Prostate gland (tissue), 2 donors: ENCODE results near the gene GNAI3. TPM values are rescaled to one million over a fixed set of nuclear protein-coding genes. Genes with fewer than 3 reads are reported as not detected.

Experiments
- DNase-seq: peaks from one replicate; pipeline ENCODE4 v3.0.0-alpha.2; 2019; ENCODE audit warnings: low spot score
- H3K27ac ChIP-seq, 2 donors: fragments of 200-600 bp; sonication (generic); 2 replicates each; pipeline ENCODE4 v1.5.1; 2017 to 2019
- H3K27me3 ChIP-seq: fragments of 200-600 bp; sonication (generic); replicated peaks from 2 replicates; pipeline ENCODE4 v1.5.1; 2019; ENCODE audit not compliant: insufficient read depth
- H3K36me3 ChIP-seq, 2 donors: fragments of 200-600 bp; sonication (generic); 1 replicate in 1 of 2; 2 replicates in 1 of 2; pipeline versions ENCODE4 v1.5.1 to v1.8.1; 2017 to 2019
- H3K4me1 ChIP-seq: fragments of 200-600 bp; sonication (generic); replicated peaks from 2 replicates; pipeline ENCODE4 v1.5.1; 2019
- H3K4me3 ChIP-seq, 2 donors: fragments of 200-600 bp; sonication (generic); 2 replicates each; pipeline ENCODE4 v1.5.1; 2017 to 2019
- H3K9me3 ChIP-seq: fragments of 200-600 bp; sonication (generic); 2 replicates; pipeline ENCODE4 v1.5.1; 2017
- CTCF ChIP-seq, 4 experiments: fragments of 200-600 bp in 2 of 4; fragments of 450-650 bp in 2 of 4; sonication (generic) in 2 of 4; IDR thresholded peaks; 1 replicate in 3 of 4; 2 replicates in 1 of 4; pipeline ENCODE4 v1.5.1; 2016 to 2019; ENCODE audit warnings: antibody characterized with exemption in 4 of 4, mild to moderate bottlenecking in 2 of 4, moderate library complexity in 2 of 4
- POLR2A ChIP-seq: fragments of 450-650 bp; IDR thresholded peaks from one replicate; pipeline ENCODE4 v1.6.1; 2016; ENCODE audit warnings: antibody characterized with exemption, mild to moderate bottlenecking
- POLR2AphosphoS5 ChIP-seq: sonication (generic); formaldehyde crosslinking; IDR thresholded peaks from one replicate; pipeline ENCODE4 v1.6.1; 2017; ENCODE audit warnings: antibody characterized with exemption
- WGBS: methylation state at CpG from one replicate; pipeline ENCODE4 v1.1.5; 2018; 5-methylcytosine and 5-hydroxymethylcytosine counted together
- intact Hi-C: fragments of 100-400 bp; cut with DNase I; formaldehyde crosslinking; loops from one replicate; pipeline ENCODE4 v1.14.2; 2022
- total RNA-seq, 2 donors: library from RNA; depleted of rRNA; stranded (reverse); fragments of >200 nt; gene quantifications; one replicate each; pipeline ENCODE4 v1.1.0, GENCODE V29; 2016

Gene GNAI3
- total RNA-seq, 2 donors from 2014 or later, result 5.1 to 5.4 TPM

GRCh38 chr1:109582021-109582420, 33.6 kb downstream of the GNAI3 start:
- no peaks in the 10 kb centered on the region for H3K36me3 ChIP-seq

GRCh38 chr1:109584766-109585165, 36.4 kb downstream of the GNAI3 start:
- Histone ChIP-seq H3K36me3 (no peaks in the 10 kb centered on the region), H3K9me3 (no peaks in the 10 kb centered on the region), H3K4me3 (no peak overlapping the region), H3K27ac (no peak overlapping the region), H3K4me1 (no peaks in the 10 kb centered on the region), H3K27me3 (no peaks in the 10 kb centered on the region)
- DNase-seq, result no peak
- WGBS, result 76% methylated on average over 1 of the region's 1 CpG
- intact Hi-C loops, result no loop called here
- no peak for TF ChIP-seq POLR2AphosphoS5
- TF ChIP-seq CTCF (IDR thresholded peaks at IDR 0.05), result no peak
- no peak for TF ChIP-seq POLR2A

More at GRCh38 chr1:109582021-109582420, 33.6 kb downstream of the GNAI3 start:
- Histone ChIP-seq H3K4me1 (no peaks in the 10 kb centered on the region), H3K9me3 (no peaks in the 10 kb centered on the region), H3K4me3 (no peak overlapping the region), H3K27me3 (no peaks in the 10 kb centered on the region), H3K27ac (no peak overlapping the region)
- WGBS, result 83% methylated on average over 2 of the region's 2 CpGs
- intact Hi-C loops, result no loop called here
- DNase-seq, result no peak
- no peak for TF ChIP-seq POLR2AphosphoS5
- no peak for TF ChIP-seq CTCF (IDR thresholded peaks at IDR 0.05)
- TF ChIP-seq POLR2A, result no peak

- no peak overlapping the region for H3K27ac ChIP-seq
- WGBS, result 93% methylated on average over 3 of the region's 3 CpGs
- no peaks in the 10 kb centered on the region for H3K4me1 ChIP-seq
- no peak for DNase-seq
- H3K27me3 ChIP-seq, result no peaks in the 10 kb centered on the region
- intact Hi-C loops, result no loop called here
- no peaks in the 10 kb centered on the region for H3K36me3 ChIP-seq
- no peak for TF ChIP-seq POLR2AphosphoS5
- no peak for TF ChIP-seq CTCF (IDR thresholded peaks at IDR 0.05)
- no peak overlapping the region for H3K4me3 ChIP-seq
- H3K9me3 ChIP-seq, result no peaks in the 10 kb centered on the region
Measured at GRCh38 chr1:109586055-109586454, 37.6 kb downstream of the GNAI3 start.

- H3K9me3 ChIP-seq, result no peaks in the 10 kb centered on the region
- no peak overlapping the region for H3K4me3 ChIP-seq
- no peaks in the 10 kb centered on the region for H3K27me3 ChIP-seq
- H3K36me3 ChIP-seq, result peaks cover 0 to 5% of the 10 kb centered on the region in 2 donors
- intact Hi-C loops, result no loop called here
- H3K4me1 ChIP-seq, result no peaks in the 10 kb centered on the region
- WGBS, result 89% methylated on average over 3 of the region's 3 CpGs
- TF ChIP-seq CTCF (IDR thresholded peaks at IDR 0.05) (no peak), POLR2A (no peak), POLR2AphosphoS5 (no peak)
- no peak for DNase-seq
- H3K27ac ChIP-seq, result no peak overlapping the region
Measured at GRCh38 chr1:109589177-109589576, 40.8 kb downstream of the GNAI3 start.

GRCh38 chr1:109589679-109590078, 41.3 kb downstream of the GNAI3 start:
- TF ChIP-seq POLR2AphosphoS5, result no peak
- TF ChIP-seq CTCF (IDR thresholded peaks at IDR 0.05), result no peak
- no peak for TF ChIP-seq POLR2A
- intact Hi-C loops, result no loop called here
- no peak overlapping the region for H3K4me3 ChIP-seq
- H3K36me3 ChIP-seq, result peaks cover 0 to 5% of the 10 kb centered on the region in 2 donors
- no peaks in the 10 kb centered on the region for H3K4me1 ChIP-seq
- DNase-seq, result no peak
- H3K27ac ChIP-seq, result no peak overlapping the region
- no peaks in the 10 kb centered on the region for H3K27me3 ChIP-seq
- H3K9me3 ChIP-seq, result no peaks in the 10 kb centered on the region
